A549 treated with GW870086 at 1 μM for 4 hours (cell line): ENCODE data around the gene PCDHA5. TPM values are rescaled to one million over a fixed set of nuclear protein-coding genes. Genes with fewer than 3 reads are reported as not detected.

ENCODE experiments used
- total RNA-seq: library from RNA; stranded (reverse); fragments of 200-300 nt; extraction: Qiagen RNA extraction; gene quantifications from 5 replicates; pipeline ENCODE4 v1.2.3, GENCODE V29; 2022; ENCODE audit warnings: low read depth

Gene PCDHA5
- total RNA-seq, result 0.50 to 0.74 TPM (median 0.70 TPM) in 5 replicates

GRCh38 chr5:140821375-140822280 lies at the start of gene PCDHA5:
Gene PCDHA5 (plus strand): TSS chr5:140821613.

GRCh38 chr5:140785905-140786686 lies 35.3 kb upstream of the PCDHA5 start, which contains the start of gene PCDHA1:
Gene PCDHA1 (plus strand): TSS chr5:140786140.

GRCh38 chr5:140794595-140795258 lies 26.7 kb upstream of the PCDHA5 start, which contains the start of gene PCDHA2:
Gene PCDHA2 (plus strand): TSS chr5:140794852.

GRCh38 chr5:140800816-140801493 lies 20.5 kb upstream of the PCDHA5 start, which contains the start of gene PCDHA3:
Gene PCDHA3 (plus strand): TSS chr5:140801057.

GRCh38 chr5:140806834-140807775 lies 14.3 kb upstream of the PCDHA5 start, which contains the start of gene PCDHA4:
Gene PCDHA4 (plus strand): TSS chr5:140807068.

GRCh38 chr5:140827704-140828361 lies 6.4 kb downstream of the PCDHA5 start, which contains the start of gene PCDHA6:
Gene PCDHA6 (plus strand): TSS chr5:140827960. CDS start chr5:140828092, 132 bp downstream.

GRCh38 chr5:140833993-140834392 lies 12.6 kb downstream of the PCDHA5 start, which contains the start of gene PCDHA7:
Gene PCDHA7 (plus strand): TSS chr5:140834269. CDS start chr5:140834384, 115 bp downstream.

GRCh38 chr5:140840978-140841962 lies 19.9 kb downstream of the PCDHA5 start, which contains the start of gene PCDHA8:
Gene PCDHA8 (plus strand): TSS chr5:140841187. CDS start chr5:140841322, 135 bp downstream.

GRCh38 chr5:140848139-140849102 lies 27.0 kb downstream of the PCDHA5 start, which contains the start of gene PCDHA9:
Gene PCDHA9 (plus strand): TSS chr5:140848382. CDS start chr5:140848496, 114 bp downstream.

GRCh38 chr5:140855772-140856674 lies 34.6 kb downstream of the PCDHA5 start, which contains the start of gene PCDHA10:
Gene PCDHA10 (plus strand): TSS chr5:140855897. CDS start chr5:140856049, 152 bp downstream.

GRCh38 chr5:140868721-140869554 lies 47.5 kb downstream of the PCDHA5 start, which contains the start of gene PCDHA11:
Gene PCDHA11 (plus strand): TSS chr5:140868957. CDS start chr5:140869104, 147 bp downstream.

